SK-N-SH treated with all-trans-retinoic acid at 6 μM for 48 hours (cell line): ENCODE results near the gene EPS8L3.

ENCODE experiments used
- ATAC-seq: fragments of 200-7000 bp; cut with Tn5 transposase; 3 replicates; pipeline ENCODE4 v1.9.1; 2020; ENCODE audit warnings: mild to moderate bottlenecking, moderate library complexity
- ARNTL ChIP-seq: fragments of 450-650 bp; formaldehyde crosslinking; IDR thresholded peaks from 2 replicates; pipeline ENCODE4 v1.5.0; 2020; ENCODE audit warnings: low read depth, mild to moderate bottlenecking, moderate library complexity, borderline replicate concordance
- BACH2 ChIP-seq: fragments of 250-450 bp; sonication (Bioruptor Pico); IDR thresholded peaks from 2 replicates; pipeline ENCODE4 v1.9.0; 2021; ENCODE audit warnings: mild to moderate bottlenecking, borderline replicate concordance
- CREB5 ChIP-seq: fragments of 250-450 bp; sonication (Bioruptor Pico); IDR thresholded peaks from 2 replicates; pipeline ENCODE4 v1.5.1; 2020; ENCODE audit warnings: low read depth, mild to moderate bottlenecking, moderate library complexity
- CSDC2 ChIP-seq: fragments of 250-450 bp; sonication (Bioruptor Pico); IDR thresholded peaks from 2 replicates; pipeline ENCODE4 v1.5.0; 2020; ENCODE audit warnings: mild to moderate bottlenecking, moderate library complexity
- CSRNP3 ChIP-seq: fragments of 250-450 bp; sonication (Bioruptor Pico); IDR thresholded peaks from 2 replicates; pipeline ENCODE4 v1.5.1; 2021; ENCODE audit warnings: mild to moderate bottlenecking, moderate library complexity
- ESRRG ChIP-seq: fragments of 250-450 bp; sonication (Bioruptor Pico); IDR thresholded peaks from 2 replicates; pipeline ENCODE4 v1.6.1; 2021; ENCODE audit warnings: mild to moderate bottlenecking
- GLIS3 ChIP-seq: fragments of 250-450 bp; sonication (Bioruptor Pico); IDR thresholded peaks from 2 replicates; pipeline ENCODE4 v1.5.0; 2020; ENCODE audit warnings: mild to moderate bottlenecking, moderate library complexity
- ISL1 ChIP-seq: fragments of 250-450 bp; sonication (Bioruptor Pico); IDR thresholded peaks from 2 replicates; pipeline ENCODE4 v2.1.2; 2022; ENCODE audit warnings: mild to moderate bottlenecking, moderate library complexity
- OSR1 ChIP-seq: fragments of 250-450 bp; sonication (Bioruptor Pico); IDR thresholded peaks from 2 replicates; pipeline ENCODE4 v1.8.0; 2022; ENCODE audit warnings: moderate library complexity, mild to moderate bottlenecking, inconsistent platforms
- PATZ1 ChIP-seq: fragments of 250-450 bp; sonication (Bioruptor Pico); IDR thresholded peaks from 2 replicates; pipeline ENCODE4 v1.8.0; 2020; ENCODE audit warnings: mild to moderate bottlenecking, moderate library complexity, borderline replicate concordance
- POU6F1 ChIP-seq: fragments of 250-450 bp; sonication (Bioruptor Pico); IDR thresholded peaks from 2 replicates; pipeline ENCODE4 v1.8.0; 2021; ENCODE audit warnings: low read depth, mild to moderate bottlenecking, moderate library complexity, borderline replicate concordance
- PPARA ChIP-seq: fragments of 250-450 bp; sonication (Bioruptor Pico); IDR thresholded peaks from 2 replicates; pipeline ENCODE4 v1.5.0; 2020; ENCODE audit warnings: mild to moderate bottlenecking, borderline replicate concordance
- RARB ChIP-seq: fragments of 250-450 bp; sonication (Bioruptor Pico); IDR thresholded peaks from 2 replicates; pipeline ENCODE4 v1.8.0; 2021; ENCODE audit warnings: mild to moderate bottlenecking, moderate library complexity
- SNAI2 ChIP-seq: fragments of 250-450 bp; sonication (Bioruptor Pico); IDR thresholded peaks from 2 replicates; pipeline ENCODE4 v1.5.0; 2020; ENCODE audit warnings: mild to moderate bottlenecking, moderate library complexity
- TCF4 ChIP-seq: fragments of 250-450 bp; sonication (Bioruptor Pico); IDR thresholded peaks from 2 replicates; pipeline ENCODE4 v1.8.0; 2021; ENCODE audit warnings: mild to moderate bottlenecking, moderate library complexity, borderline replicate concordance
- TOX ChIP-seq: fragments of 250-450 bp; sonication (Bioruptor Pico); IDR thresholded peaks from 2 replicates; pipeline ENCODE4 v1.8.0; 2021; ENCODE audit warnings: mild to moderate bottlenecking, moderate library complexity, borderline replicate concordance
- TSHZ2 ChIP-seq: fragments of 250-450 bp; sonication (Bioruptor Pico); IDR thresholded peaks from 2 replicates; pipeline ENCODE4 v1.5.0; 2020; ENCODE audit warnings: mild to moderate bottlenecking, moderate library complexity
- ZC3H10 ChIP-seq: fragments of 250-450 bp; sonication (Bioruptor Pico); IDR thresholded peaks from 2 replicates; pipeline ENCODE4 v1.5.1; 2021; ENCODE audit warnings: mild to moderate bottlenecking, moderate library complexity
- ZFP30 ChIP-seq: fragments of 450-650 bp; formaldehyde crosslinking; IDR thresholded peaks from 2 replicates; pipeline ENCODE4 v1.5.0; 2022; ENCODE audit warnings: mild to moderate bottlenecking, moderate library complexity
- ZNF565 ChIP-seq: fragments of 450-650 bp; formaldehyde crosslinking; conservative IDR thresholded peaks from 2 replicates; pipeline ENCODE4 v1.5.0; 2020; ENCODE audit warnings: low read depth, mild to moderate bottlenecking, moderate library complexity
- ZNF8 ChIP-seq: fragments of 450-650 bp; formaldehyde crosslinking; IDR thresholded peaks from 2 replicates; pipeline ENCODE4 v1.5.0; 2020; ENCODE audit warnings: mild to moderate bottlenecking, moderate library complexity

Gene EPS8L3

GRCh38 chr1:109801791-109802135 is 38.0 kb upstream of the EPS8L3 start:
- ATAC-seq: no peak
- TF ChIP-seq ZFP30 (CRISPR knock-in tag) (no peak), PPARA (CRISPR knock-in tag) (no peak), RARB (CRISPR knock-in tag) (no peak), ZC3H10 (CRISPR knock-in tag) (no peak), POU6F1 (CRISPR knock-in tag) (no peak), ZNF565 (CRISPR knock-in tag) (no peak), ARNTL (no peak), CREB5 (CRISPR knock-in tag) (no peak), TSHZ2 (CRISPR knock-in tag) (no peak), CSRNP3 (CRISPR knock-in tag) (no peak)

GRCh38 chr1:109800291-109800690 is 36.6 kb upstream of the EPS8L3 start:
- ATAC-seq: no peak

More at GRCh38 chr1:109800291-109800690, 36.6 kb upstream of the EPS8L3 start:
- TF ChIP-seq ARNTL (no peak), ESRRG (no peak), ZNF8 (CRISPR knock-in tag) (no peak), TSHZ2 (CRISPR knock-in tag) (no peak), CSRNP3 (CRISPR knock-in tag) (no peak), CSDC2 (CRISPR knock-in tag) (no peak), PPARA (CRISPR knock-in tag) (no peak), CREB5 (CRISPR knock-in tag) (no peak), RARB (CRISPR knock-in tag) (no peak), TCF4 (CRISPR knock-in tag) (no peak), ZFP30 (CRISPR knock-in tag) (no peak), GLIS3 (CRISPR knock-in tag) (no peak), ZNF565 (CRISPR knock-in tag) (no peak), OSR1 (CRISPR knock-in tag) (no peak), SNAI2 (no peak), BACH2 (no peak), PATZ1 (CRISPR knock-in tag) (no peak), ISL1 (no peak), TOX (no peak)
